Measurements from ENCODE around the gene RPL27A.

The RPL27A gene

GRCh38 chr11:8701891-8702597 is 19.5 kb downstream of the RPL27A start:
- DNase-seq, result no peak

- DNase-seq, result no peak
Observed at GRCh38 chr11:8702598-8702915, 20.0 kb downstream of the RPL27A start.

- peak; percentile 16 to 56 for DNase-seq
Observed at GRCh38 chr11:8704136-8704535, 21.5 kb downstream of the RPL27A start.

GRCh38 chr11:8705146-8705545 is 22.6 kb downstream of the RPL27A start:
- peak; percentile 91 for DNase-seq

- no peak for DNase-seq
Observed at GRCh38 chr11:8706673-8707432, 24.3 kb downstream of the RPL27A start.

GRCh38 chr11:8707541-8708191 is 25.1 kb downstream of the RPL27A start:
- DNase-seq, result no peak

GRCh38 chr11:8709002-8709672 is 26.5 kb downstream of the RPL27A start:
- no peak for DNase-seq

GRCh38 chr11:8709777-8710176 is 27.2 kb downstream of the RPL27A start:
- no peak for DNase-seq

- no peak for DNase-seq
Observed at GRCh38 chr11:8711895-8712442, 29.4 kb downstream of the RPL27A start.

- DNase-seq, result no peak
Observed at GRCh38 chr11:8712506-8712905, 29.9 kb downstream of the RPL27A start.

GRCh38 chr11:8713760-8714454 is 31.3 kb downstream of the RPL27A start:
- DNase-seq, result no peak

GRCh38 chr11:8714622-8715225 is 32.1 kb downstream of the RPL27A start:
- no peak for DNase-seq

GRCh38 chr11:8715501-8715900 is 32.9 kb downstream of the RPL27A start:
- DNase-seq, result peak; percentile 74 to 78

- peak; percentile 11 to 51 for DNase-seq
Observed at GRCh38 chr11:8717544-8717875, 34.9 kb downstream of the RPL27A start.

- peak; percentile 41 to 54 for DNase-seq
Observed at GRCh38 chr11:8717876-8718753, 35.5 kb downstream of the RPL27A start.

GRCh38 chr11:8719211-8719649 is 36.6 kb downstream of the RPL27A start:
- DNase-seq, result peak; percentile 24 to 42

GRCh38 chr11:8719721-8720120 is 37.1 kb downstream of the RPL27A start:
- DNase-seq, result no peak

GRCh38 chr11:8720352-8720751 is 37.8 kb downstream of the RPL27A start:
- DNase-seq, result no peak

- no peak for DNase-seq
Observed at GRCh38 chr11:8720868-8721608, 38.4 kb downstream of the RPL27A start.

Measured in inflammatory macrophage (primary cell).